HG03108 (cell line): Measurements from ENCODE around the gene MINDY4.

ENCODE experiments used
- ATAC-seq: cut with Tn5 transposase; IDR thresholded peaks from one replicate; pipeline ENCODE4 v1.9.1; 2021; ENCODE audit warnings: moderate library complexity; ENCODE audit not compliant: unreplicated experiment

Gene MINDY4

DNA sequence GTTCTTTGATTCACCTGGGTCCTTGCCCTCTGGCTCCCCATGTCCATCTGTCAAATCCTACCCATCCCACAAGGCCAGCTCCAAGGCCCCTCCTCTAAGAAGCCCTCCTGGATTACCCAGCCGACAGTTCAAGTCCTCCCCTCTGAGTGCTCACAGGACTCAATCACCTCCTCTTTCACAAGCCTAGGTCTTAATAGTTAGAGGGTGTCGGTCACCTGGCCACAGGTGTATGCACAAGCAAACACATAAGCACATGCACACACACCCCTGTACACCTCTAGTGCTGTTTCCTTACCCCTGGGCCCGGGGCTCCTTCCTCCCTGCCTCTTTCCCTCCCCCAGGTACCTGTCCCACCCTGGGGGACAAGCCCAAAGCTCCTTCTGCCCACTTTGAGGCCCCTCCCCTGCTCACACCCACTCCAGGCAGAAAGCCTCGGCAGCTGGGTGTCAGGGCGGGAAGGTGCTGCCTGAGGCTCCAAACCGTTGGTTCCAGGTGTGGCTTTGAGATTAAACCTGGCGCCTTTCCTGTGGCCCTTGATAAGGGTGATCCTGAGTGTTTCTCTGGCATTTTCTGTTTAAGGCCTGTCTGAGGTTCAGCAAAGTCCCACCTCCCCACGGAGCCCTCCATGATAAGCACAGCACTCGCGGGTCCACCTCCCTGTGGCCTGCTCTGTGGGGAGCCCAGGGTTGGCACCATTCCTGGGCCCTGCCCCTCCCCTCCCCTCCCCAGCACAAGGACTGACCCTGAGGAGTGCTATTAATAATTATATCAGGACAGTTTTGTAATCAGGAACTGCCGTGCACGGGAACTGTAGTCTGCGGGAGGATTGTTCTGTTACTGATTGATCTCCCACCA, 125.8 kb downstream of the MINDY4 start:
- ATAC-seq, result no peak

DNA sequence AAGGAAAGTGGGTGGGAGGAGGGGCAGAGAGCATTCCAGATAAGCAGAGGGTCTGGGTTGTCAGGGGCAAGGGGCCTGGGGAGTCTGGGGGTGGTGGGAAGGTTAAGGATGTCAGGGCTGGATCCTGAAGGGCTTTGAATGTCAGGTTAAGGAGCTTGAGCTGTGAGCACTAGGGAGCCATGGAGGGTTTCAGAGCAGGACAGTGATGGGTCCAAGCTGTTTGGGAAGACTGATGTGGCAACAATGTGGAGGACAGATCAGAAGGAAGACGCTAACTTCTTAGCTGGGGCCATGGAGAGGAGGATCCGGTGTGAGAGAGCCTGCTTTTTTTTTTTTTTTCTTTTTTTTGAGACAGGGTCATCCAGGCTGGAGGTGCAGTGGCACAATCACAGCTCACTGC, 126.6 kb downstream of the MINDY4 start:
- ATAC-seq, result no peak

DNA sequence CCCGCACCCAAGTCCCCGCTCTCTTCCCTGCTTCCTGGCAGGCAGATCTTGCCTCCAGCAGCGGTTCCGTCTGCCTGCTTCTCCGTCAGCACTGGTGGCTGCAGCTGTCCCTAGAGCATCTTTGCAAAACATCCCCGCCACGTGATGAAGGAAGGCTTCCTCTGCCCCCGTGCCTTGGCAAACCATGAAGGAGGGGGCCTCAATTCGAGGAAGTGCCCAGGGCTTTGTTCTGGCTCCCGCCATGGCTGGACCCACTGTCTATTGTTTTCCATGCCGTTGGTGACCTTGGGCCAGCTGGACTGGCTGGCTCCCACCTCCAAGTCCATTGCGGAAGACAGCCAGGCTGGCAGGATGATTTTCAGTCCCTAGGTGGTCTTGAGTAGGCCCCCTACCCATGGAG, 127.2 kb downstream of the MINDY4 start:
- ATAC-seq, result no peak

DNA sequence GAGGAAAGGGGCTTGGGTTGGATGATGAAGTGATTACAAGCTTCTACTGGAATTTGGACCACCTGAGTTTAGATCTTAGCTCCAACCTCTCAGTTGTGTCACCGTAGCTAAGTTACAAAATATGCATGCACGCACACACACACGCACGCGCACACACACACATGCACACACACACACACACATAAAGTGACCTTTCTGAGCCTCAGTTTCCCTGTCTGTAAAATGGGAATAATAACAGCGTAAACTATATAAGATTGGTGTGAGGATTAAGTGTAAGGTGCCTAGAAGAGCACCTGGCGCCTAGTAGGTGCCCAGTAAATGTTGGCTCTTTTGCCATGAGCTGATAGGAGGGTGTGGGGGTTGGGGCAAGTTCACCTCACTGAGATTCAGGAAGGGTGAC, 127.8 kb downstream of the MINDY4 start:
- no peak for ATAC-seq

DNA sequence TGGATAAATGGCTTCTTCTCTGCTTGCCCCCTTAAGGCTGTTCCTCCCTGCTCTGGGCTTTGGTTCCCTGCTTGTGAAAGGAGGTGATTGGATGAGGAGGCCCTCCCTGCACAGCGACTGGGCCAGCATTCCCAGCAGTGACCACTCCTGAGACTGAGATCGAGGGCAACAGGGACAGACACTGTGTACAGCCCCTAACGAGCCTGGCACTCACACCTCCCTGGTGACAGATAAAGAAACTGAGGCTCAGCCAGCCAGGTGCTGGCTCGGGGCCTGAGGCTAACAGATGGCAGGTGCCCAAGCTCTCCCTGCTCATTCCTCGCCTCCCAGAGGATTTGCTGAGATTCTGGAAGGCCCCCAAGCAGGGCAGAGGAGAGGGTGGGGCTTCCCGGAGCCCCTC, 128.4 kb downstream of the MINDY4 start:
- ATAC-seq, result no peak

DNA sequence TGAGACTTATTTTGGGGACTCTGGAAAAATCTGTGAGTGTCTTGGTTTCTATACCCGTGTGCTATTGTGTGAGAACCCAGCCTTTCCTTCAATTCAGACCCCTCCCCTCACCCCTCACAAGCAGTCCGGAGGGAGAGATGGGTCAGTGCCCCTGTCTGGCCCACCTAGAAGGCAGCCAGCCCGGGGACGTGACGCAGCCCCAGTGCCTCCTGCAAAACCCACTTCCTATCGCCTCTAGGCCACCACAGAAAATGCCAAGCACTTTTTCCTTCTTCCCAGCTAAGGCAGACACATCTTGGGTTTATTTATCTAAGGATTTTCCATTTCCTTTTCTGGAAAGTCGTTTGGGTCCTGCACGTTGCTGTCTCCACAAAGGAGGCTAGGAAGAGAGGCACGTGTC, 128.8 kb downstream of the MINDY4 start:
- ATAC-seq, result no peak

DNA sequence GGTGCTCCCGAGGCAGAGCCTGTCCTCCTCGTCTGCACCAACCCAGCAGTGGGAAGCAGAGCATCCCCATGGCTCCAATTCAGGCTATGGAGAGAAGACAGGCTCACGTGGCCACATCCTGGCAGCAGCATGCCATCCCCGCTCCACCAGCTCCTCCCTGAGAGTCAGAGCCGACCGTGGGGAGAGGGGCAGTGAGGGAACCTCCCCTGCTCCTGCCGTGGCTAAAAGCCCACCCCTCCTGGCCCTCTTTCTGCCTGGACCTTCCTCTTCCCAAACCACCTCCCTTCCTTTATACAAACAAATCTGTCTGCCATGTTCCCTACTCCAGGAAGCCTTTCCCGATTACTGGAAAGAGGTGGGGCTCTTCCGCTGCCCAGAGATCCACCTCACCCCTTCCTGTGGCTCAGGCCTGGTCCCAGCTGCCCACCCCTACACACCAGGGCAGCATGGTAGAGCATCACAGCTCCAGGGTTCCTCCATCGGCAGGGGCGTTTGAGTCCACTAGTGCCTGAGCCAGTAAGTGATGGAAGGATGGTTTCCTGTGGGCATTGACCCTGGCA, 129.7 kb downstream of the MINDY4 start:
- no peak for ATAC-seq

DNA sequence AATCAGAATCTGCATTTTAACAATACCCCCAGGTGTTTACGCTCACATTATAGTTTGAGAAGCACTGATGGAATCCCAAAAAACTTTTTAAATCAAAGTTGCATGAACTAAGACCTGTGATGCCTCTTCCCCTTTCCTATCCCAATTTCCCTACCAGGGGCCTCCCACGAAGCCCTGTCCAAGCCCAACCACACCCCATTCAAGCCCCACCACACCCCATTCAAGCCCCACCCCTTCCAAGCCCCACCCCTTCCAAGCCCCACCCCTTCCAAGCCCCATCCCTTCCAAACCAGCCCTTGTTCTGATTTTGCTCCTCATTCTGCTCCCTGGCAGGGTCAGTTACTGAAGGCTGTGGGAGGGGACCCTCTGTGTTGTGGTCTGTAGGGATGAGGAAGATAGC, 130.6 kb downstream of the MINDY4 start:
- ATAC-seq, result no peak

DNA sequence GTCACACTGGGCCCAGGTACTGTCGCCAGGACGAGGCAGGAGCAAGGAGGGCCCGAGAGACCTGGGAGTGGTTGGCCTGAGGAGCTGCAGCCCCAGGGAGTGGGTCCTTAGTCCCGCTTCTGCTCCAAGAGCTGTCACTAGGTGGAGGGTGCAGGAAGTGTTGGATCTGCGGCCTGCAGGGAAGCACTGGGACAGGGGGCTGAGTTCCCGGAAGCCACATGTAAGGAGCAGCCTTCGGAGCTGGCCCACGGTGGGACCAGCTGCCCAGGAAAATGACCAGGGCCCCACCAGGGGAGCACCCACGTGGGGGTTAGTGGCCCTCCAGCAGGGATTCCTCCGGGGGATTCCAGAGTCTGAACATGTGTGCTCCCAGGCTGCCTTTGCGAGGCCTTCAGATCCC, 131.2 kb downstream of the MINDY4 start:
- no peak for ATAC-seq

DNA sequence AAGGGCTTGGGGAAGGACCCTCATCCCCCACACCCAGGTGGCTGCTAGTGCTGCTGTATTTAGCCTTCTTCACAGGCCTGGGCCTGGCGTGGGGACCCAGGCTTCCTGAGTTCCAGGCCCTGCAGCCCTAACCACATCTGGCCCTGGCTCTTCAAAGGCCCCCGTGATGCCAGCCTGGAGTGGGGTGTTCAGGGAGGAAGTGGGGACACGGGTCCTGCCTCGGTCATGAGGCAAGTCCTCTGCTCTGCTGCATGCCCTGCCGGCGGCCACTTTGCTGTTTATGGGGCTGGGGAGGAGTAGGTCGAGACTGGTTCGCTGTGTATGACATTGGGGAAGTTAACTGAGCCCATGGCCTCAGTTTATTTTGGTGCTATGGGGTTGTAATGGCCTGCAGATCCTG, 131.9 kb downstream of the MINDY4 start:
- no peak for ATAC-seq

DNA sequence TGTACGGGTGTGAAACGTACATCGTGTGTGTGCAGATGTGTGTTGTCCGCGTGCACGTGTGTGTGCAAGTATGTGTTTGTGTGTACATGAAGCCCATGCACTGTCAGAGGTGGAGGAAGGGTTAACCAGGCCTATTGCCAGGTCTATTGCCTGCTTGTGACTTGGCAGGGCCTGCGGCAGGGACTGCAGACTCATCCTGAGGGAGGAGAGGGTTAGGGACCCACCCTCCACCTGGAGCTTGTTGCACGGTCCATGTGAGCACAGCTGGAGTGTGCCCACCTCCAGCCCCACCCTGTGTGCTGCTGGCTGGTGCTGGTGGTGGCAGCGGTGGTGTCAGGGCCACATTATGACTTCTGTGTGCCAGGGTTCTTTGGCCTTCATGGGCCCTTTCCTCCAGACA, 133.3 kb downstream of the MINDY4 start:
- ATAC-seq, result no peak

DNA sequence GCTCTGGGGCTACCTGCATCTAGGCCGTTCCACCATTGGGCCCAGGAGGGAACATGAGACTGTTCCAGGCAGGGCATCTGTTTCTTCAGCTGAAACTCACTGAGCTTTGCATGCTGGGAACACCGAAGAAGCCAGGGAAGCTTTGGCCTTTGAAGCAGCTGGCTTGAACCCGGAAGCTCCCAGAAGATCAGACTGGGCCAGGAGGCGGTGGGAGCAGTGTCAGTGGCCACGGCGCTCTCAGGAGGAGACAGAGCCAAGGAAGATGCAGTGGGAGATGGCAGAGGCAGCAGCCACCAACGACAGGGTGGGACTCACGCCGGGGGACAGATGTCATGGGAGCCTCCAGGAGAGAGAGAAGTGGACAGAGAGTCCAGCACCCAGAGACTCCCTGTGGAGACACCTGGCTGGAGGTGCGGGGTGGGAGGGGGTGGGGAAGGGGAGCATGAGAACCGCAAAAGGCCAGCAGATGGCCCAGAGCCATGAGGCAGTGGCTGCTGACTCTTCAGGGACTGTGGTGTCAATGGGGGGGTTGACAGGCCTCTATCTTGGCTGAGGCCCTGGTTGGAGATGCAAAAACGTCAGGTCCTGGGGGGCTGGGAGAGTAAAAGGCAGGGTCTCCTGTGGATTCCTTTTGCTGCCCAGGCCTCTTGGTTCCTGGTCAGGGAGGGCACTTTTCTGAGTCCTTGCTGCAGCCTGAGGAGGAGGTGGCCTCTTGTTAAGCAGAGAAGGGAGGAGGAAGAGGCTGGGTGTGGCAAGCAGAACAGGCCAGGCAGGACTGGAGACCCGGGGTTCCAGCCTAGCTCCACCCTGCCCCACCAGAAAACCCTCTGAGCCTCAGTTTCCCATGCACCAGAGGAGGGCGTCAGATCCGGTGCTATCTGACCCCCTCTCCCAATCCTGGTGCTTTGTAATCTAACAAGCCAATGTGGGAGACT, 134.1 kb downstream of the MINDY4 start:
- no peak for ATAC-seq

DNA sequence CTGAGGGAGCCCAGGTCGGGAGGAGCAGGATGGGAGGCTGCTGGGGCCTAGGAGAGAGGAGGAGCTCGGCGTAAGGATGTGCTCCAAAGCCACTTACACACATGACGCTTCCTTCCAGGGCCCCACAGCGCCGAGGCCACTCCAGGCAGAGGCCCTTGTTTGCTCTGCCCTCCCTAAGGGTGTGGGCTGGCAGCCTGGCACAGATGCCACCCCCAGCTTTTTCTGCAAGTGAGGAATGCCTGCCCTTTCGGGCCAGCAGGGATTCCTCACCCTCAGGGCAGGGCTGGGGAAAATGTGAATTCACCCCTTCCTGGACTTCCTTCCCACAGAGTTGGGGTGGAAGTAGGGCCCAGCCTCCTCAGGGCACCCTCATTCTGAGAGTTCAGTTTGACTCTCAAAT, 134.8 kb downstream of the MINDY4 start:
- no peak for ATAC-seq

DNA sequence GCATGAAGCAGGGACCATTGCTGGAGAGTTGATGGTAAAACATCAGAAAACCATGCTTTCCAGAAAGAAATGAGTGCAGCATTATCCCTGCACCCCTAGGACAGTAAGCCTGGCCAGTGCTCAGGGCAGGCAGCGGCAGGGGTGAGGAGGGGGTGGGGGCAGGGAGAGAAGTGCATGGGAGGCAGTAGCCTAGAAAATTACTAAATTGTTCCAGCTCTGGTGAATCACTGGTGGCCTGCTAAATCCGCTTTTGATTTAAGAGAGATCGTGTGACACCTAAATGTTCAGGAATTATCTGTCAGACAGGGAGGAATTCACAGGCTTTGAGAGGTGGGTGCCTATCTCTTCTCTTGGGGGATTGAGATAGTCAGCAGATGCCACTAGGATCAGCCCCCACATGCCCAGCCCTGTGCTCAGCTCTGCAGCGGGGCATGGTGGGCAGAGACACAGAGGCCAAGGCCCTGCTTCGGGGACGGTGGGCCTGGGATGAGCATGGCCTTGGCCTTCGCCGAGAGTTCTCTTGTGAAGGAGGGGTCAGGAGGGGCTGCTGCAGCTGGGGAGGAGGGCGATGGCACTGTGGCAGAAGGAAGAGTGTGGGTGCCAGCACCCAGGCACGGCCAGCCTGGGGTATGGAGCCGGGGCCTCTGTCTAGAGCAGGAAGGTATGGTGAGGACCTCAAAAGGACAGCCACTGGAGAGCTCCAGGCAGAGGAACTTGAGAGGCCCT, 135.5 kb downstream of the MINDY4 start:
- ATAC-seq, result no peak

DNA sequence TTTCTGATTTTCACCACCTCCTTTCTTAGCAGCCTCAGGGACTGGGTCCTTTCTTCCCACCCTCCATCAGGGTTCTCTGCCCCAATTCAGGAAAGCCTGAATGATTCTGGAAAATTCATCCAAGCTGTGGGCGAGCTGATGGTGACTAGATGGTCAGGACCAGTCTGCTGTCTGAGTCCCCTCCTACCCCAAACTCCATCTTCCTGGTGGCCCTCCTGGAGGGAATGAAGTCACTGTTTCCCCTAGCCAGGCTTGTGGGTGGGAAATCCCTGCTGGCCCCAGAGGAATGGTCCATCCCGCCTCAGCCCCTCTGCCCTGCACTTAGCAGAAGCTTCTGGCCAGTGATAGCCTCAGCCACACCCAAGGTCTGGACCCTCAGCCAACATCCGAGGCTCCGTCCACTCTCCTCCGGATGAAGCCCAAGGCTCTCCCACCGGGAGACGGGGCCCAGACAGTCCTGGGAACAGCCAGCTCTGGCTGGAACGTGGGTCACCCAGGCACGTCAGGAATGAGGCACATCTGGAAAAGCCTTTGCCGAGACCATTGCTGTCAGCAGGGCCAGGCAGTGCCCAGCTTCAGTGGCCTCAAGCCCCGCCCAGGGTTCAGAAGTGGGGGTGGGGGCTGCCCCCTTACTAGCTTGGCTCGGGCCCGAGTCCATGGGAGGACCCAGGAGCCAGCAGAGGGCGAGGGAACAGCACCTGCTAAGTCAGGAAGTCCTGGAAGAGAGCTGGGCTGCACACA, 136.5 kb downstream of the MINDY4 start:
- ATAC-seq, result no peak

DNA sequence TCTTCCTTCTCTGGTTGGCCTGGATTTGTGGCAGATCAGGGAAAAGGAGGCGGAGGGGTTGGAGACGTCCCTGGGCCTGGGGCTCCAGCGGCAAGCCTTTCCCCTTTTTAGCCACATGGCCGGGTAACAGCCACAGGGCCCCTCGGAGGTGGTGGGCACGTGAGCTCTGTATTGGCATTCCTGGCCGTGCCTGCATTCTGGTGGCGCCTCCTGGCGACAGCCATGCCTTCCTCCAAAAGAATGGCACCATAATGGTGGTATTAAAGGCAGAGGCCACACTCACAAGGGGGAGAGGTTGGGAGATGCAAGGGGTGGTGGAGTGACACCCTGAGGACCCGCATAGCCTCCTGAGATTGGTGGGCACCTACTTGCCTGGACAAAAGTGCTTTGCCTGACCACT, 137.5 kb downstream of the MINDY4 start:
- ATAC-seq, result no peak

DNA sequence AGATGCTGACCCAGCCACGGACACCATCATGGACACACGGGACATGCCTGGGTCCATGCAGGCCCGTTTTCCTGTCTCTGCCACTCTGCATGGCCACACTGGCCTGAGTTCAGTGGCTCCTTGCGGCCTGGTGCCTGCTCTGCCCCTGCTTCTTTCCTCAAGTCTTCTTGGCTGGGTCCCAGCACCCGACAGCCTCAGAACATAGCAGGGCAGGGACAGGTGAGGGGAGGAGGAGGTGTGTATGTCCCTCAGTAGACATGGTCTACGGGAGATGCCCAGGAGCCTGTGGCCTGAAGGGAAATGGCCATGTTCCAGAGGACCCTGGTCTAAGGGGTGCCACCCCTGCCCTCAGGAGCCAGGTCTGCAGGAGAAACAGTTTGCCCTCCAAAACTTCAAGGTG, 138.2 kb downstream of the MINDY4 start:
- ATAC-seq, result no peak

DNA sequence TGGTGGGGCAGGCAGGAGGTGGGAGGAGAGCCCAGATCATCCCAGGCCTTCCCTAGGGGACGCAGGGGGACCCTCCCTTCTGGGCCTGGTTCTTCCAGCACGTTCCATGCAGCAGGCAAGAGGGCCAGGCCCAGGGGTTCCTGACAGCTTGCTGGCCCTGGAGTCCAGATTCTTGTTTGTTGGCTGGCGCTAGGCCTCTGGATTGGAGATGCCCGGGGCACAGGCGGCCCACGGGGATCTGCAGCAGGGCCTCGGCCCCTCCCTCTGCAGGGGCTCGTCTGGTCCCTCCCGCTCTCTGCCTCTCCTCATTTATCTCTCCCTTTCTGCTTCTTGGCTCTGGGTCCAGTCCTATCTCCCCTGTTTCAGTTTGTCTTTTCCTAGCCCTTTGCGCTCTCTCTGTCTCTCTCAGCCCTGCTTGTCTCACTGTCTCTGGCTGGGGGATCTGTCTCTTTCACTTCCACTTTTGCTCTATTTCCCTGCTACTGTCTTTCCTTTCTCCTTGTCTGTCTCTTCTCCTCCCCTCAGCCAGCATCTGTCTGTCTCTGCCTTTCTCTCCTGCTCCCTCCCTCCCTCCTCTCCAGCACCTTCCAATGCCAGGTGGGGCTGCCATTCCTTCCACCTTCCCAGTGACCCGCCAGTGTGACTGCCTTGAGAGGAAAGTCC, 139.3 kb downstream of the MINDY4 start:
- ATAC-seq, result no peak

DNA sequence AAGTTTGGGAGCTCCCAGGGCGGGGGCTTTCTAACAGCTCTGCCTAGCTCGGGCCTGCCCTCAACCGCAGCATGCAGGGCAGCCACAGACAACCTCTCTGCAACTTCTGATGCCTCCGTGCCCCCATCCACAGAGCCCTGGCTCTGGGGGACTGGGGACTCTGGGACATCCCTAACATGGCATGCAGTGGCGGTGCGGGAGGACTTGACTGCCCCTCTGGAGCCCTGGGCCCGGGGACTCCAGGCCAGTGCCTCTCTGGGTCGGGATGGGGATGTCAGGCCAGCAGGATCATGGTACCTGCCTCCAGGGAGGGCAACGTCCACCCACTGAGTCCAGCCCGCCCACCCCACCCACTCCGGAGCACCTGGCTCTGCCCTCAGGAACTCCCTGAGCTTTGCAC, 139.9 kb downstream of the MINDY4 start:
- ATAC-seq, result no peak

DNA sequence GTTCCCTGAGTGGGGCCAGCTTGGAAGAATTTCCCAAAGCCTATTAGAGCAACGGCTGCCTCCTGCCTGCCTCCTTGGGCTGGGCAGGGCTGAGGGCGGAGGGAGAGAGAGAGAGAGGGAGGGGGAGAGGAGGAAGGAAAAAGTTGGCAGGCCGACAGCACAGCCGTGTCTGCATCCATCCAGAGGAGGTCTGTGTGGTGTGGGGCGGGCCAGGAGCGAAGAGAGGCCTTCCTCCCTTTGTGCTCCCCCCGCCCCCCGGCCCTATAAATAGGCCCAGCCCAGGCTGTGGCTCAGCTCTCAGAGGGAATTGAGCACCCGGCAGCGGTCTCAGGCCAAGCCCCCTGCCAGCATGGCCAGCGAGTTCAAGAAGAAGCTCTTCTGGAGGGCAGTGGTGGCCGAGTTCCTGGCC, 140.3 kb downstream of the MINDY4 start, which contains the start of gene AQP1:
AQP1 (plus strand) TSS at position 293 of the 409 bp plus-strand sequence; CDS start at position 350, 57 bp downstream.
- ATAC-seq, result no peak
